GM06990 (cell line): Measurements from ENCODE around the gene FLNB.

Experiments used
- DNase-seq: peaks from one replicate; pipeline ENCODE4 v3.0.0-alpha.2; 2011; ENCODE audit not compliant: insufficient read length; ENCODE audit errors: extremely low read depth
- H3K27me3 ChIP-seq: replicated peaks from 2 replicates; pipeline ENCODE4 v1.6.0; 2011; ENCODE audit warnings: low read length; ENCODE audit not compliant: control insufficient read depth, insufficient read depth
- H3K36me3 ChIP-seq: 2 replicates; pipeline ENCODE4 v1.5.1; 2011; ENCODE audit warnings: low read length; ENCODE audit not compliant: control insufficient read depth, insufficient read depth
- H3K4me3 ChIP-seq: replicated peaks from 2 replicates; pipeline ENCODE4 v1.5.1; 2011; ENCODE audit warnings: low read depth, mild to moderate bottlenecking, control low read depth, low read length
- TF ChIP-seq, protein P1 (sequence below): IDR thresholded peaks from 2 replicates; pipeline ENCODE4 v1.5.1; 2011; ENCODE audit warnings: low read length, control low read depth, mild to moderate bottlenecking, inconsistent platforms; ENCODE audit not compliant: insufficient read depth, poor library complexity, severe bottlenecking

FLNB gene

GRCh38 chr3:58184309-58184981, 176.2 kb downstream of the FLNB start:
- no peak for DNase-seq
- Histone ChIP-seq H3K27me3 (no peaks in the 10 kb centered on the region), H3K4me3 (no peak overlapping the region), H3K36me3 (no peaks in the 10 kb centered on the region)
- TF ChIP-seq, protein P1, sequence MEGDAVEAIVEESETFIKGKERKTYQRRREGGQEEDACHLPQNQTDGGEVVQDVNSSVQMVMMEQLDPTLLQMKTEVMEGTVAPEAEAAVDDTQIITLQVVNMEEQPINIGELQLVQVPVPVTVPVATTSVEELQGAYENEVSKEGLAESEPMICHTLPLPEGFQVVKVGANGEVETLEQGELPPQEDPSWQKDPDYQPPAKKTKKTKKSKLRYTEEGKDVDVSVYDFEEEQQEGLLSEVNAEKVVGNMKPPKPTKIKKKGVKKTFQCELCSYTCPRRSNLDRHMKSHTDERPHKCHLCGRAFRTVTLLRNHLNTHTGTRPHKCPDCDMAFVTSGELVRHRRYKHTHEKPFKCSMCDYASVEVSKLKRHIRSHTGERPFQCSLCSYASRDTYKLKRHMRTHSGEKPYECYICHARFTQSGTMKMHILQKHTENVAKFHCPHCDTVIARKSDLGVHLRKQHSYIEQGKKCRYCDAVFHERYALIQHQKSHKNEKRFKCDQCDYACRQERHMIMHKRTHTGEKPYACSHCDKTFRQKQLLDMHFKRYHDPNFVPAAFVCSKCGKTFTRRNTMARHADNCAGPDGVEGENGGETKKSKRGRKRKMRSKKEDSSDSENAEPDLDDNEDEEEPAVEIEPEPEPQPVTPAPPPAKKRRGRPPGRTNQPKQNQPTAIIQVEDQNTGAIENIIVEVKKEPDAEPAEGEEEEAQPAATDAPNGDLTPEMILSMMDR, result no peak

- Histone ChIP-seq H3K36me3 (no peaks in the 10 kb centered on the region), H3K4me3 (no peak overlapping the region), H3K27me3 (no peaks in the 10 kb centered on the region)
- no peak for DNase-seq
- TF ChIP-seq, protein P1, result no peak
These were observed 176.7 kb downstream of the FLNB start for GRCh38 chr3:58184982-58185360.

DNA sequence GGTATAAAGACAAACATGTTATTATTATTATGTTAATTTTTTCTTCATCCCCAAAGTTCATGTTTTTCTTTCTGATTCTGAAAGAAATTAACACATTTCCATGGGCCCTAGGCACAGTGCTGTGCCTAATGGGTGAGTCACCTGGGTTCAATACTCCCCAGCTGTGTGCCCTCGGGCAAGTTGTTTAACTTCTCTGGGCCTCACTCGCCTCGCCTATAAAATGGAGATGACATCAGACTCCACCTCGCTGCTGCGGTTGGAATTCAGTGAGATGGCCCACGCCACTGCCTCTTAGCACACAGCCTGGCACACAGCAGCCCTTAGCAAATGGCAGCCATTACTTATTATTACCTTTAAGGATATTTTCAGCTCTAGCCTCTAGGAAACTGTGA, 179.9 kb downstream of the FLNB start:
- TF ChIP-seq, protein P1, result no peak
- Histone ChIP-seq H3K4me3 (no peak overlapping the region), H3K27me3 (no peaks in the 10 kb centered on the region), H3K36me3 (no peaks in the 10 kb centered on the region)
- DNase-seq, result no peak

DNA sequence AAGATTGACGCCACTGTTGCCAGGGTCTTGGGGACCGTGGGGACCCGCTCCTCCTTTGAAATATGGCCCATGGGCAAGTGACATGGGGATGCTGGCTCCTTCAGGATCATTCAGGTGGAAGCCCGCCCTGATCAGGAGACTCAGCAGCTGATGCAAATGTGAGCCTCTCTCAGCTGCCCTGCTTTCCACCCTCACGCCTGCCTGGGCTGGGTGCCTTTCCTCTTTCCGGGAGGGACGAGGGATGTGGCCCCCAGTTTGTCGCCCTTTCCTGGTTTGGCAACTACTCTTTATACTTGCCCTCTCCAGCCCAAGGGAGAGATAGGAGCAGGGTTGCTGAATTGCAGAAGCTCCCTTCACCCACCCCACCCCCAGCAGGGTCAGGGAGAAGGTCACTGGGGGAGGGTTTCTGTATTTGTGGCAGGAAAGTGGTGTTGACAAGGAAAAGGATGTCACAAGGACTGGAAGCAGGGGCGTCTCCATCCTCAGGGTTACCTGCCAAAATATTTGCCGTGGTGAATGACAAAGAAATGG, 180.8 kb downstream of the FLNB start:
- no peaks in the 10 kb centered on the region for H3K36me3 ChIP-seq
- DNase-seq, result no peak
- H3K27me3 ChIP-seq, result no peaks in the 10 kb centered on the region
- H3K4me3 ChIP-seq, result no peak overlapping the region
- TF ChIP-seq, protein P1, result no peak

DNA sequence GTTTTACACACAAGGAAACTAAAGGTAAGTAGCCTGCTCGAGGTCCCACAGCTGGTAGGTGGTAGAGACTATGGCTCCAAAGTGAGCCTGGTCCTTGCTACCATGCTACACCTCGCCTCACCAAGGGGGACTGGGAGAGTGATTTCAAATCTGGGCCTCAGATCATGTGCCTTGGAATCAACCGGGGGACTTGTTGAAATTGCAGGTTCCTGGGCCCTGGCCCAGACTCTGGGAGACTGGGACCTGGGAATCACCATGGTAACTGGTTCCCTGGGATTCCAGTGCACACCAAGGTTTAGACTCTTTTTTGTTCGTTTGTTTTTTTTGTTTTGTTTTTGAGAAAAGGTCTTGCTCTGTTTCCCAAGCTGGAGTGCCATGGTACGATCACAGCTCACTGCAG, 181.5 kb downstream of the FLNB start:
- H3K36me3 ChIP-seq, result no peaks in the 10 kb centered on the region
- no peak overlapping the region for H3K4me3 ChIP-seq
- DNase-seq, result no peak
- TF ChIP-seq, protein P1, result no peak
- H3K27me3 ChIP-seq, result no peaks in the 10 kb centered on the region
